ENCODE results near the gene IGF2R.

GRCh38 chr6:159978291-159979135 lies 9.6 kb downstream of the IGF2R start:
- TF ChIP-seq CTCF (IDR thresholded peaks at IDR 0.05): no peak
- no peak for TF ChIP-seq POLR2AphosphoS5 (IDR thresholded peaks at IDR 0.05)
